Fibroblast of lung (primary cell): ENCODE results near the gene SEL1L.

ENCODE experiments used
- CTCF ChIP-seq, 2 donors: IDR thresholded peaks in 1 of 2; conservative IDR thresholded peaks in 1 of 2; 1 replicate in 1 of 2; 2 replicates in 1 of 2; pipeline ENCODE4 v1.5.1; 2011 to 2012; ENCODE audit warnings: low read length in 2 of 2, control low read depth in 1 of 2, inconsistent platforms in 1 of 2, low read depth in 1 of 2, mild to moderate bottlenecking in 1 of 2
- EZH2 ChIP-seq: IDR thresholded peaks from 2 replicates; pipeline ENCODE4 v1.5.1; 2012; ENCODE audit warnings: low read length, control low read depth, mild to moderate bottlenecking; ENCODE audit errors: missing control alignments

DNA sequence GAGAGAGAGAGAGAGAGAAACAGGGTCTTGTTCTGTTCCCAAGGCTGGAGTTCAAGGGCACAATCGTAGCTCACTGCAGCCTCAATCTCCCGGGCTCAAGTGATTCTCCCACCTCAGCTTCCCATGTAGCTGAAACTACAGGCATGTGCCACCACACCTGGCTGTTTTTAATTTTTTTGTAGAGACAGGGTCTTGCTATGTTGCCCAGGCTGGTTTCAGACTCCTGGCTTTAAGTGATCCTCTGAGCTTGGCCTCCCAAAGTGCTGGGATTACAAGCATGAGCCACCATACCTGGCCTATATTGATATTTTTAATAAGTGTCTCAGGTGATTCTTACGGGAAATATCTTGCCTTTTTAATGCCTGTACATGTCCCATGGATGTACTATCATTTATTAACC is 82.7 kb downstream of the SEL1L start:
- TF ChIP-seq CTCF (conservative IDR thresholded peaks at IDR 0.05 in 1 of 2, IDR thresholded peaks at IDR 0.05 in 1 of 2; ENCODE audit: low read depth in 1 of 2, low read length in 2 of 2), result no peak
- TF ChIP-seq EZH2, result no peak
